K562 (cell line): ENCODE measurements around the gene DCUN1D4. TPM values are rescaled to one million over a fixed set of nuclear protein-coding genes. Genes with fewer than 3 reads are reported as not detected.

Source experiments
- BMI1 ChIP-seq: fragments of 150-350 bp; IDR thresholded peaks from 2 replicates; pipeline ENCODE4 v1.6.1; 2014; ENCODE audit warnings: low read length
- CBFB ChIP-seq: sonication (generic); formaldehyde crosslinking; IDR thresholded peaks from 2 replicates; pipeline ENCODE4 v1.4.0; 2020; ENCODE audit warnings: mild to moderate bottlenecking, missing genetic modification reagents
- CEBPG ChIP-seq, 3 experiments: fragments of 200-800 bp in 1 of 3; sonication (Bioruptor generic) in 1 of 3; sonication (generic) in 1 of 3; formaldehyde crosslinking in 1 of 3; IDR thresholded peaks in 2 of 3; conservative IDR thresholded peaks in 1 of 3; 2 replicates each; pipeline versions ENCODE4 v1.6.1 to v1.8.0; 2016 to 2022; ENCODE audit warnings: missing compliant biosample characterization in 2 of 3, missing genetic modification characterization in 2 of 3, mild to moderate bottlenecking in 1 of 3, missing genetic modification reagents in 1 of 3
- ELF2 ChIP-seq: fragments of 250-450 bp; sonication (Bioruptor Pico); IDR thresholded peaks from 2 replicates; pipeline ENCODE4 v1.5.0; 2021; ENCODE audit warnings: mild to moderate bottlenecking
- HNRNPLL ChIP-seq: fragments of 200-400 bp; formaldehyde crosslinking; IDR thresholded peaks from 2 replicates; pipeline ENCODE4 v1.6.1; 2017; ENCODE audit warnings: low read length, low read depth, mild to moderate bottlenecking; ENCODE audit not compliant: poor library complexity, severe bottlenecking
- JUND ChIP-seq, 2 experiments: IDR thresholded peaks; 2 replicates in 1 of 2; 3 replicates in 1 of 2; pipeline ENCODE4 v1.6.1; 2011; ENCODE audit warnings: borderline replicate concordance in 2 of 2, low read depth in 2 of 2, low read length in 2 of 2, improper control_type of control experiment in 1 of 2, missing biosample characterization in 1 of 2, missing genetic modification characterization in 1 of 2, missing genetic modification reagents in 1 of 2
- POLR2AphosphoS5 ChIP-seq: IDR thresholded peaks from 2 replicates; pipeline ENCODE4 v1.6.1; 2011; ENCODE audit warnings: mild to moderate bottlenecking, low read depth, low read length, moderate library complexity; ENCODE audit not compliant: control insufficient read depth, insufficient read depth
- POU5F1 ChIP-seq: fragments of 150-350 bp; IDR thresholded peaks from 2 replicates; pipeline ENCODE4 v1.6.1; 2014; ENCODE audit warnings: borderline replicate concordance, low read length, low read depth, mild to moderate bottlenecking; ENCODE audit not compliant: partially characterized antibody
- RAD21 ChIP-seq, 2 experiments: fragments of 250-450 bp in 1 of 2; fragments of 450-650 bp in 1 of 2; sonication (Bioruptor Pico) in 1 of 2; formaldehyde crosslinking in 1 of 2; IDR thresholded peaks in 1 of 2; conservative IDR thresholded peaks in 1 of 2; 2 replicates each; pipeline versions ENCODE4 v1.4.0 to v1.8.0; 2020 to 2022; ENCODE audit warnings: mild to moderate bottlenecking in 2 of 2, moderate library complexity in 1 of 2
- RBM39 ChIP-seq: fragments of 200-400 bp; formaldehyde crosslinking; optimal IDR thresholded peaks from 2 replicates; pipeline ENCODE3; 2018; ENCODE audit warnings: low read depth, low read length
- ZFPM2 ChIP-seq: fragments of 250-450 bp; sonication (Bioruptor Pico); IDR thresholded peaks from 2 replicates; pipeline ENCODE4 v1.5.1; 2022; ENCODE audit warnings: mild to moderate bottlenecking
- ZNF354B ChIP-seq: fragments of 250-450 bp; sonication (Bioruptor Pico); IDR thresholded peaks from 2 replicates; pipeline ENCODE4 v1.4.0; 2020
- polyA plus RNA-seq, 8 experiments: library from polyadenylated mRNA; depleted of rRNA in 4 of 8; stranded (reverse) in 5 of 8; unstranded in 3 of 8; fragments of >200 nt; fragmentation: Nextera tagmentation in 2 of 8; fragmentation: Illumina TruSeq in 1 of 8; extraction: Ambion mirVana in 2 of 8; extraction: Trizol in 1 of 8; gene quantifications; 2 replicates each; pipeline versions ENCODE4 v1.2.1 to v1.2.3, GENCODE V29; 2011 to 2014; ENCODE audit warnings: inconsistent platforms in 1 of 8, missing spikeins in 1 of 8
- total RNA-seq, 7 experiments: library from RNA; depleted of rRNA in 6 of 7; stranded (reverse); fragments of >200 nt in 6 of 7; fragmentation: Illumina TruSeq in 2 of 7; extraction: Trizol in 2 of 7; gene quantifications; 2 replicates each; pipeline versions ENCODE4 v1.2.1 to v1.2.3, GENCODE V29; 2011 to 2021; ENCODE audit warnings: low replicate concordance in 1 of 7
- TF ChIP-seq, protein P1 (sequence below), 3 experiments: IDR thresholded peaks in 2 of 3; conservative IDR thresholded peaks in 1 of 3; 2 replicates each; pipeline ENCODE4 v1.5.1; 2011 to 2012; ENCODE audit warnings: low read length in 3 of 3, mild to moderate bottlenecking in 3 of 3, control low read depth in 2 of 3, improper control_type of control experiment in 1 of 3, inconsistent platforms in 1 of 3, low read depth in 1 of 3, mixed read lengths in 1 of 3, moderate library complexity in 1 of 3; ENCODE audit not compliant: insufficient read depth in 2 of 3
- TF ChIP-seq, protein P2 (sequence below): fragments of 450-650 bp; conservative IDR thresholded peaks from 2 replicates; pipeline ENCODE4 v1.6.1; 2016; ENCODE audit warnings: missing genetic modification characterization, low read depth, mild to moderate bottlenecking, missing compliant biosample characterization, moderate library complexity
- TF ChIP-seq, protein P3 (sequence below): fragments of 250-450 bp; sonication (Bioruptor Pico); IDR thresholded peaks from 2 replicates; pipeline ENCODE4 v1.4.0; 2020; ENCODE audit warnings: mild to moderate bottlenecking, moderate library complexity
- TF ChIP-seq, protein P4 (sequence below): fragments of 450-650 bp; IDR thresholded peaks from 2 replicates; pipeline ENCODE4 v1.7.1; 2018; ENCODE audit warnings: mild to moderate bottlenecking, low read depth; ENCODE audit not compliant: partially characterized antibody

The DCUN1D4 gene
- total and polyA plus RNA-seq, 9 of the 15 experiments (the other 6 are each of a cell fraction or from before 2014, with no cell fraction given) = 15.1 to 73.5 (median 23.0) TPM

DNA sequence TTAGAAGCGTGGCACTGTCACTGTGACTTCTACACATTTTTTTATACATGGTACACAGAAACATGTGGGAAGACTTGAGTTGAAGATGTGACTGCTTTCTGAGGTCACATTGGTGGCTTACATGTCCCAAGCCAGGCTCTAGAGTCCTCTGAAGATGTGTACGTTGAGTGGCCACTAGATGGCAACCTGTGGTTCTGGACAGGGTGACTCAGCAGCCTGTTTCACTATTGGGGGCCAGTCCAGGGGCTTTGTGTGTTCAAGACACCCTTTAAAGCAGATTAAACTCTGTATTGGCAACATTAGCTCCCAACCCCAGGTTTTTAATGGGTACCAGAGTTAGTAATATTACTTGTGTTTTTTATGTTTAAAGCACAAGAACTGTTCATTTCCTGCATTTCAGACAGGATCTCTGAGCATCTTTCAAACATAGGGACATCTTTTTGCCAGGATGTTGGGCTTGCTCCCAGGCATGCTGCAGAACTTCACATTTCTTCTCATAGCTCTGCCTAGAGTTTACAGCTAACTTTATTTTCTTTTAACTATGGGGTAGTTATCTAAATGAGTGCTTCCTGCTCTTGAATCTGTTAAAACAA, 53.0 kb downstream of the DCUN1D4 start (continued):
- TF ChIP-seq RAD21 (CRISPR knock-in tag; conservative IDR thresholded peaks at IDR 0.05 in 1 of 2, IDR thresholded peaks at IDR 0.05 in 1 of 2) (peak; percentile 21 to 49; a peak in 3 of 4 replicates), JUND (IDR thresholded peaks at IDR 0.05; ENCODE audit: borderline replicate concordance, low read depth, low read length) (peak; percentile 75), JUND (tag; IDR thresholded peaks at IDR 0.05; ENCODE audit: borderline replicate concordance, low read depth, low read length) (peak; percentile 55; the same call in 1 of the 3 replicates), POLR2AphosphoS5 (no peak), ZFPM2 (CRISPR knock-in tag) (no peak), POU5F1 (no peak), ELF2 (CRISPR knock-in tag) (no peak), CBFB (CRISPR knock-in tag) (no peak), HNRNPLL (no peak), BMI1 (no peak), CEBPG (CRISPR knock-in tag; IDR thresholded peaks at IDR 0.05) (no peak), CEBPG (tag; conservative IDR thresholded peaks at IDR 0.05 in 1 of 2, IDR thresholded peaks at IDR 0.05 in 1 of 2) (no peak), RBM39 (no peak), ZNF354B (no peak)
- TF ChIP-seq, protein P1, sequence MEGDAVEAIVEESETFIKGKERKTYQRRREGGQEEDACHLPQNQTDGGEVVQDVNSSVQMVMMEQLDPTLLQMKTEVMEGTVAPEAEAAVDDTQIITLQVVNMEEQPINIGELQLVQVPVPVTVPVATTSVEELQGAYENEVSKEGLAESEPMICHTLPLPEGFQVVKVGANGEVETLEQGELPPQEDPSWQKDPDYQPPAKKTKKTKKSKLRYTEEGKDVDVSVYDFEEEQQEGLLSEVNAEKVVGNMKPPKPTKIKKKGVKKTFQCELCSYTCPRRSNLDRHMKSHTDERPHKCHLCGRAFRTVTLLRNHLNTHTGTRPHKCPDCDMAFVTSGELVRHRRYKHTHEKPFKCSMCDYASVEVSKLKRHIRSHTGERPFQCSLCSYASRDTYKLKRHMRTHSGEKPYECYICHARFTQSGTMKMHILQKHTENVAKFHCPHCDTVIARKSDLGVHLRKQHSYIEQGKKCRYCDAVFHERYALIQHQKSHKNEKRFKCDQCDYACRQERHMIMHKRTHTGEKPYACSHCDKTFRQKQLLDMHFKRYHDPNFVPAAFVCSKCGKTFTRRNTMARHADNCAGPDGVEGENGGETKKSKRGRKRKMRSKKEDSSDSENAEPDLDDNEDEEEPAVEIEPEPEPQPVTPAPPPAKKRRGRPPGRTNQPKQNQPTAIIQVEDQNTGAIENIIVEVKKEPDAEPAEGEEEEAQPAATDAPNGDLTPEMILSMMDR (IDR thresholded peaks at IDR 0.05 in 2 of 3, conservative IDR thresholded peaks at IDR 0.05 in 1 of 3; ENCODE audit: insufficient read depth in 2 of 3, low read depth in 1 of 3, low read length in 3 of 3) = peak; percentile 69 to 82 (median 76)
- TF ChIP-seq, protein P2, sequence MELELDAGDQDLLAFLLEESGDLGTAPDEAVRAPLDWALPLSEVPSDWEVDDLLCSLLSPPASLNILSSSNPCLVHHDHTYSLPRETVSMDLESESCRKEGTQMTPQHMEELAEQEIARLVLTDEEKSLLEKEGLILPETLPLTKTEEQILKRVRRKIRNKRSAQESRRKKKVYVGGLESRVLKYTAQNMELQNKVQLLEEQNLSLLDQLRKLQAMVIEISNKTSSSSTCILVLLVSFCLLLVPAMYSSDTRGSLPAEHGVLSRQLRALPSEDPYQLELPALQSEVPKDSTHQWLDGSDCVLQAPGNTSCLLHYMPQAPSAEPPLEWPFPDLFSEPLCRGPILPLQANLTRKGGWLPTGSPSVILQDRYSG (tag) = no peak
- TF ChIP-seq, protein P3, sequence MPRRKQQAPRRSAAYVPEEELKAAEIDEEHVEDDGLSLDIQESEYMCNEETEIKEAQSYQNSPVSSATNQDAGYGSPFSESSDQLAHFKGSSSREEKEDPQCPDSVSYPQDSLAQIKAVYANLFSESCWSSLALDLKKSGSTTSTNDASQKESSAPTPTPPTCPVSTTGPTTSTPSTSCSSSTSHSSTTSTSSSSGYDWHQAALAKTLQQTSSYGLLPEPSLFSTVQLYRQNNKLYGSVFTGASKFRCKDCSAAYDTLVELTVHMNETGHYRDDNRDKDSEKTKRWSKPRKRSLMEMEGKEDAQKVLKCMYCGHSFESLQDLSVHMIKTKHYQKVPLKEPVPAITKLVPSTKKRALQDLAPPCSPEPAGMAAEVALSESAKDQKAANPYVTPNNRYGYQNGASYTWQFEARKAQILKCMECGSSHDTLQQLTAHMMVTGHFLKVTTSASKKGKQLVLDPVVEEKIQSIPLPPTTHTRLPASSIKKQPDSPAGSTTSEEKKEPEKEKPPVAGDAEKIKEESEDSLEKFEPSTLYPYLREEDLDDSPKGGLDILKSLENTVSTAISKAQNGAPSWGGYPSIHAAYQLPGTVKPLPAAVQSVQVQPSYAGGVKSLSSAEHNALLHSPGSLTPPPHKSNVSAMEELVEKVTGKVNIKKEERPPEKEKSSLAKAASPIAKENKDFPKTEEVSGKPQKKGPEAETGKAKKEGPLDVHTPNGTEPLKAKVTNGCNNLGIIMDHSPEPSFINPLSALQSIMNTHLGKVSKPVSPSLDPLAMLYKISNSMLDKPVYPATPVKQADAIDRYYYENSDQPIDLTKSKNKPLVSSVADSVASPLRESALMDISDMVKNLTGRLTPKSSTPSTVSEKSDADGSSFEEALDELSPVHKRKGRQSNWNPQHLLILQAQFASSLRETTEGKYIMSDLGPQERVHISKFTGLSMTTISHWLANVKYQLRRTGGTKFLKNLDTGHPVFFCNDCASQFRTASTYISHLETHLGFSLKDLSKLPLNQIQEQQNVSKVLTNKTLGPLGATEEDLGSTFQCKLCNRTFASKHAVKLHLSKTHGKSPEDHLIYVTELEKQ = no peak
- TF ChIP-seq, protein P4, sequence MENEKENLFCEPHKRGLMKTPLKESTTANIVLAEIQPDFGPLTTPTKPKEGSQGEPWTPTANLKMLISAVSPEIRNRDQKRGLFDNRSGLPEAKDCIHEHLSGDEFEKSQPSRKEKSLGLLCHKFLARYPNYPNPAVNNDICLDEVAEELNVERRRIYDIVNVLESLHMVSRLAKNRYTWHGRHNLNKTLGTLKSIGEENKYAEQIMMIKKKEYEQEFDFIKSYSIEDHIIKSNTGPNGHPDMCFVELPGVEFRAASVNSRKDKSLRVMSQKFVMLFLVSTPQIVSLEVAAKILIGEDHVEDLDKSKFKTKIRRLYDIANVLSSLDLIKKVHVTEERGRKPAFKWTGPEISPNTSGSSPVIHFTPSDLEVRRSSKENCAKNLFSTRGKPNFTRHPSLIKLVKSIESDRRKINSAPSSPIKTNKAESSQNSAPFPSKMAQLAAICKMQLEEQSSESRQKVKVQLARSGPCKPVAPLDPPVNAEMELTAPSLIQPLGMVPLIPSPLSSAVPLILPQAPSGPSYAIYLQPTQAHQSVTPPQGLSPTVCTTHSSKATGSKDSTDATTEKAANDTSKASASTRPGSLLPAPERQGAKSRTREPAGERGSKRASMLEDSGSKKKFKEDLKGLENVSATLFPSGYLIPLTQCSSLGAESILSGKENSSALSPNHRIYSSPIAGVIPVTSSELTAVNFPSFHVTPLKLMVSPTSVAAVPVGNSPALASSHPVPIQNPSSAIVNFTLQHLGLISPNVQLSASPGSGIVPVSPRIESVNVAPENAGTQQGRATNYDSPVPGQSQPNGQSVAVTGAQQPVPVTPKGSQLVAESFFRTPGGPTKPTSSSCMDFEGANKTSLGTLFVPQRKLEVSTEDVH = no peak
